Gastroesophageal sphincter (tissue), 3 donors: ENCODE results near the gene TRPM7.

ENCODE experiments used
- CTCF ChIP-seq, 4 experiments: fragments of 200-600 bp in 2 of 4; fragments of 450-650 bp in 2 of 4; sonication (generic) in 1 of 4; IDR thresholded peaks; one replicate each; pipeline ENCODE4 v1.5.1; 2017 to 2019; ENCODE audit warnings: antibody characterized with exemption in 4 of 4, mild to moderate bottlenecking in 2 of 4, moderate library complexity in 2 of 4
- POLR2AphosphoS5 ChIP-seq: sonication (generic); formaldehyde crosslinking; IDR thresholded peaks from one replicate; pipeline ENCODE4 v1.6.1; 2017; ENCODE audit warnings: antibody characterized with exemption

- TF ChIP-seq CTCF (IDR thresholded peaks at IDR 0.05): no peak
- TF ChIP-seq POLR2AphosphoS5: no peak
Observed at GRCh38 chr15:50652671-50653070, 33.9 kb downstream of the TRPM7 start.
